PC-9 (cell line): ENCODE measurements around the gene TCEANC2.

Experiments
- CTCF ChIP-seq: fragments of 200-600 bp; sonication (generic); conservative IDR thresholded peaks from 2 replicates; pipeline ENCODE4 v1.6.1; 2017; ENCODE audit warnings: mixed run types, antibody characterized with exemption, mild to moderate bottlenecking, moderate library complexity
- EZH2 ChIP-seq: fragments of 200-600 bp; sonication (generic); IDR thresholded peaks from 2 replicates; pipeline ENCODE4 v1.8.0; 2017; ENCODE audit warnings: antibody characterized with exemption, low read depth

GRCh38 chr1:54081306-54082270 is 28.2 kb downstream of the TCEANC2 start:
- TF ChIP-seq CTCF (peak; percentile 82), EZH2 (no peak)
